ENCODE results near the gene OR10H5.
A peak's percentile ranks its signal among the peaks of the same experiment; 100 is the strongest.
"Not testable (repeated sequence)": the region's sequence is repeated elsewhere in the genome, so short reads cannot be mapped to it uniquely, and the experiment has no call there.

The OR10H5 gene

GRCh38 chr19:15810335-15810734 lies 22.9 kb downstream of the OR10H5 start:
- DNase-seq (ENCODE audit: insufficient read length, low spot score) (no peak), FAIRE-seq (no peak)

GRCh38 chr19:15811476-15811875 lies 24.0 kb downstream of the OR10H5 start:
- FAIRE-seq, result no peak

DNA sequence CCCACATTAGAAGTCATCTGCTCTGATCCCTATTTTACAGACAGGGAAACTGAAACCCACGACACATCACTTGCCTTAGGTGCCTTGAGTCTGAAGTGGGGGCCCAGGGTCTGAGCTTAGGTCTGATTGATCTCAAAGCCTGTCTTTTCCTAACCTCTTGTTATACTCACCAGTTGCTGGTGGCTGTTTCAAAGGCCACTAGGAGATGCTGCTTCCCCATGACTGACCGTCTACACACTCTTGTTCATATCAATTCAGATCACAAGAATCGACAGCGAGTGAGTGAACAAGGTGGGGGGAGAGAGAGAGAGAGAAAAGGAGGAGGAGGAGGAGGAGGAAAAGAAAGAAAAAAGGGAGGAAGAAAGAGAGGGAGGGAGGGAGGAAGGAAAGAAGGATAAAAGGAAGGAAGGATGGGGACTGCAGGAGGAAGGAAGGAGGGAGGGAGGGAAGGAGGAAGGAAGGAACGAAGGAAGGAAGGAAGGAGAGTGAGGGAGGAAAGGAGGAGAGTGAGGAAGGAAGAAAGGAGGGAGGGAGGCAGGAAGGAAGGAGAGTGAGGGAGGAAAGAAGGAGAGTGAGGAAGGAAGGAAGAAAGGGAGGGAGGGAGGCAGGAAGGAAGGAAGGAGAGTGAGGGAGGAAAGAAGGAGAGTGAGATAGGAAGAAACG lies 24.7 kb downstream of the OR10H5 start:
- FAIRE-seq (no peak), DNase-seq (ENCODE audit: insufficient read length, low spot score) (no peak)

More at GRCh38 chr19:15811476-15811875, 24.0 kb downstream of the OR10H5 start:
- DNase-seq (ENCODE audit: insufficient read length, low spot score), result no peak

GRCh38 chr19:15813916-15814315 lies 26.5 kb downstream of the OR10H5 start:
- DNase-seq (ENCODE audit: insufficient read length, low spot score), result no peak
- no peak for FAIRE-seq

DNA sequence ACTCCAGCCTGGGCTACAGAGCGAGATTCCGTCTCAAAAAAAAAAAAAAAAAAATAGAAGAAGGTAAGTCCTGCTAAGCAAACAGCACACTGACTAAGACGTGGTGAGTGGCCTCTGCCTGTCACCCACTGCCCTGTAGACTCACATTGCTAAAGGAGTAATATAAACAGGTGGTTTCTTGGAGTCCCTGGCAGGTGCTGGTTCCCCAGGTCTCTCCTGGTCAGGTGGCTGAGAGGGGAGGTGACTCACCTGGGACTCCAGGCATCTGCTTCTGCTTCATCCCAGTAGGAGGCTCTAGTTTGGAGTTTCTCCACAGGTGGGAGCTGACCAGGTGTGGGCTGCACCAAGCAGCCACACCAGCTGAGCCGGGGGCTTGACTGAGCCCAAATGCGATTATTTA lies 27.8 kb downstream of the OR10H5 start, which contains the start of gene OR10H1:
Gene OR10H1, minus strand, starts transcription at position 359 of the 400 bp plus-strand sequence. CDS start 7,627 bp downstream, outside the sequence.
- DNase-seq (ENCODE audit: insufficient read length, low spot score) (no peak), FAIRE-seq (no peak)

DNA sequence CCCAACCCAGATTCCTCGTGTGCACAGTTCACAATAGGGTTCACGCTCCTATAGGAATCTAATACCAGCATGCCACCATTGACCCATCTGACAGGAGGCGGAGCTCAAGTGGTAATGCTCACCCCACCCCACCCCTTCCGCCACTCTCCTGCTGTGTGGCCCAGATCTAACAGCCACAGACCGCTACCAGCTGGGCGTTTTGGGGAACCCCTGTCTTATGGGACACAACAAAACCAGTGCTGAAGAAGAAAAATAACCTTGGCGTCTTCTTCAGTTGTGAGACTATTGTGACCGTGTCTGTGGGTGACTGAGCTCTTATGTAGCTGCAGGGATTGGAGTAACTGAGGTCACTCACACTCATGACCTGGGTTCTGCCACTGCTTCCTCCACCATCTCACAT lies 33.2 kb downstream of the OR10H5 start:
- FAIRE-seq (no peak), DNase-seq (ENCODE audit: insufficient read length, low spot score) (no peak)

- DNase-seq (ENCODE audit: insufficient read length, low spot score) (no peak), FAIRE-seq (no peak)
These were observed 38.3 kb downstream of the OR10H5 start for GRCh38 chr19:15825753-15826152.

DNA sequence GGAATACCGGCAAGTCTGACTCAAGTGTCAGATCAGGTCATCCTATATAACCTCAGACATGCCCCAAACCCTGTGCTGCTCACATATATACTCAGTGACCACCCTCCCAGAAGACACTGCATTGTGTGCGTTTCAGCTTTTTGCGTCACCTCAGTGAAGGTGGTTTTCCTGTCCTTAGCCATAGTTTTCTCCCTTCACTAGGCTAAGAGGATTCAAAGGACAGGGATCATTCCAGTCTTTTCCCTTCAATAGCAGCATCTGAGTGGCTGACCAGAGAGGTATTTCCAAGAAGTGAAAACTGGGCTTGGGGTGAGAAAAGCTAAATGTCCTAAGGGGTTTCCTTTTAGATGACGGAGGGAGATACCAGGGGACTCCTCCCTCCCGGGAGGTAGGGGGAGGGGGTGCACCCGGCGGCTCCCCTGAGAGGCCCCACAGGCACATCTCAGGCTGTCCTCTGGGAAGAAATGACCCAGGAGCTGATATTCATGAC lies 40.7 kb downstream of the OR10H5 start:
- DNase-seq (ENCODE audit: insufficient read length, low spot score) (no peak), FAIRE-seq (no peak)

DNA sequence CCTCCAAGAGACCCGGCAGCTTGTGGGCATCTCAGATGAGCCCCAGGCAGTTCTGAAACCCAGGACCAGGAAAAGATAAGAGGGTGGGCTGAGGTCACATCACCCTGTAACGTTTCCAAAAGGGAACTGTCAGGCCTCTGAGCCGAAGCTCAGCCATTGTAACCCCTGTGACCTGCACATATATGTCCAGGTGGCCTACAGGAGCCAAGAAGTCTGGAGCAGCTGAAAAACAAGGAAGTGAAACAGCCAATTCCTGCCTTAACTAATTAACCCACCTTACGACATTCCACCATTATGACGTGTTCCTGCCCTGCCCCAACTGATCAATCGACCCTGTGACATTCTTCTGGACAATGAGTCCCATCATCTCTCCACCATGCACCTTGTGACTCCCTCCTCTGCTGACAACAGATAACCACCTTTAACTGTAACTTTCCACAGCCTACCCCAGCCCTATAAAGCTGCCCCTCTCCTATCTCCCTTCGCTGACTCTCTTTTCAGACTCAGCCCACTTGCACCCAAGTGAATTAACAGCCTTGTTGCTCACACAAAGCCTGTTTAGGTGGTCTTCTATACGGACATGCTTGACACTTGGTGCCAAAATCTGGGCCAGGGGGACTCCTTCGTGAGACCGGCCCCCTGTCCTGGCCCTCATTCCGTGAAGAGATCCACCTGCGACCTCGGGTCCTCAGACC lies 41.3 kb downstream of the OR10H5 start:
- not testable (repeated sequence) for FAIRE-seq; DNase-seq (ENCODE audit: insufficient read length, low spot score)

GRCh38 chr19:15829306-15829698 lies 41.8 kb downstream of the OR10H5 start:
- DNase-seq (ENCODE audit: insufficient read length, low spot score), result no peak
- FAIRE-seq, result no peak

DNA sequence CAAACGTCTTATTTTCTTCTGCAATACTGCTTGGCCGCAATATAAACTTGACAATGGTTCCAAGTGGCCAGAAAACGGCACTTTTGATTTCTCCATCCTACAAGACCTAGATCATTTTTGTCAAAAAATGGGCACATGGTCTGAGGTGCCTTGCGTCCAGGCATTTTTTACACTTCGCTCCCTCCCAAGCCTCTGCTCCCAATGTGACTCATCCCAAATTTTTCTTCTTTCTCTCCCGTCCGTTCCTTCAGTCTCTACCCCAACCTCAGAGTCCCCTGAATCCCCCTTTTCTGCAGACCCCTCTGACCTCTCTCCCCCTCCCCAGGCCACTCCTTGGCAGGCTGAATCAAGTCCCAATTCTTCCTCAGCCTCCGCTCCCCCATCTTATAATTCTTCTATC lies 42.3 kb downstream of the OR10H5 start:
- DNase-seq (ENCODE audit: insufficient read length, low spot score), result no peak
- no peak for FAIRE-seq

DNA sequence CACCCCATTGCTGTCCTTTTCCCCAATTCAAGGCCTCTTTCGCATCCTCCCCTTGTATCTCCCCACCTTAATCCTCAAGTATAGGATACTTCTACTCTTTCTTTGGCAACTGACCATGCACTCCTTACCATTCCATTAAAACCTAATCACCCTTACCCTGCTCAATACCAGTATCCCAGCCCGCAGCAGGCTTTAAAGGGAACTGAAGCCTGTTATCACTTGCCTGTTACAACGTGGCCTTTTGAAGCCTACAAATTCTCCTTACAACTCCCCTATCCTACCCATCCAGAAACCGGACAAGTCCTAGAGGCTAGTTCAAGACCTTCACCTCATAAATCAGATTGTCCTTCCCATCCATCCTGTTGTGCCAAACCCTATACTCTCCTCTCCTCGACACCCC lies 44.2 kb downstream of the OR10H5 start:
- no peak for DNase-seq (ENCODE audit: insufficient read length, low spot score)
- FAIRE-seq, result no peak

DNA sequence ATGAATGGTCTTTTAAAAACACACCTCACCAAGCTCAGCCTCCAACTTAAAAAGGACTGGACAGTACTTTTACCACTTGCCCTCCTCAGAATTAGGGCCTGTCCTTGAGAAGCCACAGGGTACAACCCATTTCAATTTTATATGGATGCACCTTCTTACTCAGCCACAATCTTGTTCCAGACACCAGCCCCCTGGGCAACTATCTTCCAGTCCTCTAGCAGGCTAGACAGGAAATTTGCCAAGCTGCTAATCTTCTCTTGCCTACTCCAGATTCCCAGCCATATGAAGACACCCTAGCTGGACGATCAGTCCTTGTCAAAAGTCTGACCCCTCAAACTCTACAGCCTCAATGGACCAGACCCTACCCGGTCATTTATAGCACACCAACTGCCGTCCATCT lies 46.8 kb downstream of the OR10H5 start:
- not testable (repeated sequence) for DNase-seq (ENCODE audit: insufficient read length, low spot score); FAIRE-seq

DNA sequence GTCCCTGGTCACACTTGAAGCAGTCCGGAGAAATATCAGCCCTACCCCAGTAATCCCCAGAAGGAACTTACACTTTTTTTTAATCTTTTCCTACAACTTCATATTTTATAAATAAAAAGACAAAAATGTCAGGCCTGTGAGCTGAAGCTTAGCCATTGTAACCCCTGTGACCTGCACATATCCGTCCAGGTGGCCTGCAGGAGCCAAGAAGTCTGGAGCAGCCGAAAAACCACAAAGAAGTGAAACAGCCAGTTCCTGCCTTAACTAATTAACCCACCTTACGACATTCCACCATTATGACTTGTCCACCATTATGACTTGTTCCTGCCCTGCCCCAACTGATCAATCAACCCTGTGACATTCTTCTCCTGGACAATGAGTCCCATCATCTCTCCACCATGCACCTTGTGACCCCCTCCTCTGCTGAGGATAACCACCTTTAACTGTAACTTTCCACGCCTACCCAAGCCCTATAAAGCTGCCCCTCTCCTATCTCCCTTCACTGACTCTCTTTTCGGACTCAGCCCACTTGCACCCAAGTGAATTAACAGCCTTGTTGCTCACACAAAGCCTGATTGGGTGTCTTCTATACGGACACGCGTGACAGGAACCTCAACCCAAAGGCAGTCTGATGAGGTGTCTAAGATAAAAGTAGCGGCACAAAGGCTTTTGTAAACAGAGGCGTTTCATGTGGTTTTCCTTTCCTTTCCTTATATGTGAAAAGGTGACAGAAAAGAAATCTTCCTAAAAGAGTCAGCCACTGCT lies 48.3 kb downstream of the OR10H5 start:
- not testable (repeated sequence) for DNase-seq (ENCODE audit: insufficient read length, low spot score); FAIRE-seq

DNA sequence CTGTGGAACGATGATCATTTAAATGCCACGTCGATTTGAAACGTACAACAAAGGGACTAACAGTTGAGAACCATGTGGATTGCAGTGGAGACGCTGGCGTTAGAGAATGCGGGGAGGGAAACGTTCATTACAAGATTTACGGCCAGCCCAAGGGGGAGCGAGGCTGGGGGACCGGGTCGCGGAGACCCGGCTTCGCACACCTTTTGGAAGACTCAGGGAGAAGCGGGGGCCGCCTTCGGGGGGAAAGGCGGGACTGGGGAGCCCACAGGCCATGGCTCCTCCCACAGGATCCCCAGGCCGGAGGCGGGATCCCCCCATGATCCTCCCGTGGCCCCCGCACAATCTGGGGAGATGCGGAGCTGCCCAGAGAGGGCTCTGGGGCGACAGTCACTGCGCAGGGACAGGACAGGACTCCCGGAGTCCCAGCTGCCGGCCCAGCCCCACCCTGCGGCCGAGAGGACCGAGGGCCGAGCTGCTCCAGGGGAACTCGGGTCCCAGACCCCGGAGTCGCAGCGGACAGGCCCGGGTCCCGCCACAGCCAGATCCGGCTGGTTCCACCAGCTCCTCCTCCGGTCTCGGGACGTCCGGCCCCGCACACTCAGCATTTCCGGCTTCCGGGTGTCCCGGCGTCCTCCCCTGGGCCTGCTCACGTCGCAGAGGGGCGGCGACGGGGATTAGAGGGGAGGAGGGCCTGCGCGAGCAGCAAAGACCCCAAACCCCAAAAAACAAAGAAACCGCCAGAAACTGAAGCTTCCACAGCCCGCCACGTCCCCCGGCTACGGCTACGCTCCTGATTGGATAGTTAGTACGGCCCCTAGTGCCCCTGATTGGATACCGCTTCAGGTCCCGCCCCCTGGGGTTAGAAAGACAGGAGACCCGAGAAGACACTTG lies 49.1 kb downstream of the OR10H5 start:
- peak; percentile 94 for FAIRE-seq

DNA sequence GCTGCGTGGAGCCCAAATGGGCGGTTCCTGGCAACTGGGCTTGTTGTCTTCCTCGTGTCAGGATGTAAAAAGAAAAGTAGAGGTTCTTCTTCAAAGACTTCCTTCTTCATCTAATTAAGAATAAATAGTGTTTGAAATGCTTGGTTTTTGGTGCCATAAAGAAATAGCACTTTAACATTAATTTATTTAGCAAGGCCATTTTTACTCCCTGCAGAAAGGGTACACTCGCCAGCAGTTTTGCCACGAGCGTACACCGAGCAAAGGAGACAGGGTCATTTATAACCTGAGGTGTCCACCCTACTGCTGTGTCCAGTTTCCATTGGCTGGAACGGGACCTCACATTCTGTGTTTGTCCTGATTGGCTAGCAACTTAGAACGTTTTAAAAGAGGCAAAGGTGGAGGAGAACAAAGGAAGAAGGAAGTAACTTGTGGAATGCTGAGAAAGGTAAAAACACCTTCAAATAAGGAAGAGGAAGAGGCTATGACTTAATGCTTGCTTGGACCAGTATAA lies 49.8 kb downstream of the OR10H5 start:
- FAIRE-seq (no peak), DNase-seq (ENCODE audit: insufficient read length, low spot score) (no peak)

More for the DNA sequence above, 49.1 kb downstream of the OR10H5 start:
- peak; percentile 80 for DNase-seq (ENCODE audit: insufficient read length, low spot score)

GRCh38 chr19:15838351-15838750 lies 50.9 kb downstream of the OR10H5 start:
- no peak for DNase-seq (ENCODE audit: insufficient read length, low spot score)
- FAIRE-seq, result no peak

DNA sequence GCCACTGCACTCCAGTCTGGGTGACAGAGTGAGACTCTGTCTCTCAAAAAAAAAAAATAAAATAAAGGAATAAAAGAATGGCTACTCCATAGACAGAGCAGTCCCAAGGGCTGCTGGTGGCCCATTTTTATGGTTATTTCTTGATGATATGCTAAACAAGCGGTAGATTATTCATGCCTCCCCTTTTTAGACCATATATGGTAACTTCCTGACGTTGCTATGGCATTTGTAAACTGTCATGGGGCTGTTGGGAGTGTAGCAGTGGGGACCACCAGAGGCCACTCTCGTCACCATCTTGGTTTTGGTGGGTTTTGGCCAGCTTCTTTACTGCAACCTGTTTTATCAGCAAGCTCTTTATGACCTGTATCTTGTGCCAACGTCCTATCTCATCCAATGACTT lies 52.4 kb downstream of the OR10H5 start:
- not testable (repeated sequence) for DNase-seq (ENCODE audit: insufficient read length, low spot score); FAIRE-seq

DNA sequence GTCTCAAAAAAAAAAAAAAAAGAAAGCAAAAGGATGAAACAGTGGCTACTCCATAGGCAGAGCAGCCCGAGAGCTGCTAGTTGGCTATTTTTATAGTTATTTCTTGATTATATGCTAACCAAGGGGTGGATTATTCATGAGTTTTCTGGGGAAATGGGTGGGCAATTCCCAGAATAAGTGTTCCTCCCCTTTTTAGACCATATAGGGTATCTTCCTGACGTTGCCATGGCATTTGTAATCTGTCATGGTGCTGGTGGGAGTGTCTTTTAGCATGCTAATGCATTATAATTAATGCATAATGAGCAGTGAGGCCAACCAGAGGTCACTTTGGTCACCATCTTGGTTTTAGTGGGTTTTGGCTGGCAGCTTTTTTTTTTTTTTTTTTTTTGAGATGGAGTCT lies 53.4 kb downstream of the OR10H5 start:
- no peak for FAIRE-seq
- no peak for DNase-seq (ENCODE audit: insufficient read length, low spot score)

Data from GM19239 (cell line).